WTC11 (cell line): ENCODE results near the gene PPP1R3C. TPM values are rescaled to one million over a fixed set of nuclear protein-coding genes. Genes with fewer than 3 reads are reported as not detected.

Experiments
- ATAC-seq: fragments of 200-7000 bp; cut with Tn5 transposase; 2 replicates; pipeline ENCODE4 v1.10.0; 2021; ENCODE audit warnings: mild to moderate bottlenecking, moderate library complexity
- CTCF ChIA-PET: fragments of 300-600 bp; sonication (Branson Sonifier 250); formaldehyde crosslinking; loops from one replicate; lab custom pipeline; 2021; ENCODE audit warnings: antibody characterized with exemption; lab: Charles Lee
- POLR2A ChIA-PET: fragments of 350-600 bp; sonication (Branson Sonifier 250); formaldehyde crosslinking; loops from one replicate; lab custom pipeline; 2021; ENCODE audit warnings: antibody characterized with exemption; lab: Charles Lee
- DNase-seq: peaks from one replicate; pipeline ENCODE4 v3.0.0; 2021; ENCODE audit warnings: low spot score
- H3K27ac Mint-ChIP-seq: 2 replicates; pipeline ENCODE4 v1.8.0; 2021; ENCODE audit warnings: mixed read lengths
- H3K27me3 Mint-ChIP-seq: 2 replicates; pipeline ENCODE4 v1.8.0; 2021; ENCODE audit warnings: low read depth, mild to moderate bottlenecking, moderate library complexity, mixed read lengths
- H3K36me3 Mint-ChIP-seq: 2 replicates; pipeline ENCODE4 v1.8.0; 2021; ENCODE audit warnings: mixed read lengths
- H3K4me1 Mint-ChIP-seq: 2 replicates; pipeline ENCODE4 v1.8.0; 2022; ENCODE audit warnings: mixed read lengths
- H3K4me3 Mint-ChIP-seq: 2 replicates; pipeline ENCODE4 v1.8.0; 2021; ENCODE audit warnings: mild to moderate bottlenecking, moderate library complexity, mixed read lengths
- H3K9me3 Mint-ChIP-seq: 2 replicates; pipeline ENCODE4 v1.8.0; 2021; ENCODE audit warnings: mixed read lengths
- ATF3 ChIP-seq: sonication (generic); formaldehyde crosslinking; conservative IDR thresholded peaks from 2 replicates; pipeline ENCODE4 v1.8.1; 2022; ENCODE audit warnings: mild to moderate bottlenecking, missing genetic modification reagents
- CDX4 ChIP-seq: fragments of 250-450 bp; sonication (Bioruptor Pico); IDR thresholded peaks from 2 replicates; pipeline ENCODE4 v1.9.0; 2021; ENCODE audit warnings: moderate library complexity, mild to moderate bottlenecking, inconsistent platforms, borderline replicate concordance
- ESRRA ChIP-seq: sonication (generic); formaldehyde crosslinking; IDR thresholded peaks from 2 replicates; pipeline ENCODE4 v1.8.1; 2022; ENCODE audit warnings: mild to moderate bottlenecking, missing genetic modification reagents, borderline replicate concordance
- FOXP4 ChIP-seq: sonication (generic); formaldehyde crosslinking; IDR thresholded peaks from 2 replicates; pipeline ENCODE4 v1.8.0; 2022; ENCODE audit warnings: mild to moderate bottlenecking, missing genetic modification reagents
- IRF1 ChIP-seq: sonication (generic); formaldehyde crosslinking; IDR thresholded peaks from 2 replicates; pipeline ENCODE4 v1.8.0; 2023; ENCODE audit warnings: missing genetic modification reagents
- NR1H2 ChIP-seq: sonication (generic); formaldehyde crosslinking; IDR thresholded peaks from 2 replicates; pipeline ENCODE4 v1.9.0; 2021; ENCODE audit warnings: mild to moderate bottlenecking, moderate library complexity, missing genetic modification reagents
- NR3C1 ChIP-seq: sonication (generic); formaldehyde crosslinking; conservative IDR thresholded peaks from 2 replicates; pipeline ENCODE4 v1.8.1; 2023; ENCODE audit warnings: low read depth, mild to moderate bottlenecking, missing genetic modification reagents
- PRDM15 ChIP-seq: sonication (generic); formaldehyde crosslinking; IDR thresholded peaks from 2 replicates; pipeline ENCODE4 v1.8.0; 2022; ENCODE audit warnings: missing genetic modification reagents
- SOX15 ChIP-seq: fragments of 250-450 bp; sonication (Bioruptor Pico); IDR thresholded peaks from 2 replicates; pipeline ENCODE4 v1.9.0; 2021; ENCODE audit warnings: mild to moderate bottlenecking
- TEAD1 ChIP-seq: sonication (generic); formaldehyde crosslinking; IDR thresholded peaks from 2 replicates; pipeline ENCODE4 v1.8.0; 2022; ENCODE audit warnings: mild to moderate bottlenecking, missing genetic modification reagents
- ZNF396 ChIP-seq: fragments of 250-450 bp; sonication (Bioruptor Pico); IDR thresholded peaks from 2 replicates; pipeline ENCODE4 v1.8.0; 2021; ENCODE audit warnings: mild to moderate bottlenecking, moderate library complexity, borderline replicate concordance
- total RNA-seq: library from RNA; stranded (reverse); gene quantifications from 3 replicates; pipeline ENCODE4 v1.2.3, GENCODE V29; 2021

PPP1R3C gene
- total RNA-seq, 1 experiment from 2014 or later, result 1.5 TPM

- ATAC-seq (no peak), DNase-seq (no peak)
- ChIA-PET CTCF (interaction anchor here (1.2 kb wide), 1 partner anchor 42 kb away, joined by 5 read pairs; no protein-coding TSS in a partner anchor), POLR2A (no interaction called here)
- Mint-ChIP-seq H3K4me3 (no peak overlapping the region), H3K36me3 (no peaks in the 10 kb centered on the region), H3K27ac (no peak overlapping the region), H3K27me3 (no peaks in the 10 kb centered on the region), H3K9me3 (no peaks in the 10 kb centered on the region), H3K4me1 (peaks cover 2% of the 10 kb centered on the region; the same call in 1 of the 2 replicates)
- TF ChIP-seq FOXP4 (CRISPR knock-in tag), result no peak
- no peak for TF ChIP-seq NR3C1 (CRISPR knock-in tag)
- no peak for TF ChIP-seq NR1H2 (CRISPR knock-in tag)
Measured at GRCh38 chr10:91593834-91594233, 39.0 kb downstream of the PPP1R3C start.

GRCh38 chr10:91593366-91593765 lies 39.5 kb downstream of the PPP1R3C start:
- Mint-ChIP-seq H3K9me3 (no peaks in the 10 kb centered on the region), H3K27ac (no peak overlapping the region), H3K36me3 (no peaks in the 10 kb centered on the region), H3K4me3 (no peak overlapping the region), H3K27me3 (no peaks in the 10 kb centered on the region), H3K4me1 (peaks cover 2% of the 10 kb centered on the region; the same call in 1 of the 2 replicates)
- ChIA-PET POLR2A (no interaction called here), CTCF (interaction anchor here (1.0 to 1.2 kb wide), 2 partner anchors 42 to 295 kb away, joined by 4 to 5 read pairs; no protein-coding TSS in a partner anchor)
- no peak for TF ChIP-seq ZNF396 (CRISPR knock-in tag)
- no peak for TF ChIP-seq SOX15 (CRISPR knock-in tag)
- no peak for TF ChIP-seq ATF3 (CRISPR knock-in tag)
- TF ChIP-seq CDX4 (CRISPR knock-in tag), result no peak
- TF ChIP-seq IRF1, result no peak
- no peak for DNase-seq
- no peak for ATAC-seq

- ATAC-seq (no peak), DNase-seq (no peak)
- Mint-ChIP-seq H3K27ac (no peak overlapping the region), H3K4me1 (no peaks in the 10 kb centered on the region), H3K36me3 (no peaks in the 10 kb centered on the region), H3K9me3 (no peaks in the 10 kb centered on the region), H3K27me3 (no peaks in the 10 kb centered on the region), H3K4me3 (no peak overlapping the region)
- POLR2A ChIA-PET, result no interaction called here
- CTCF ChIA-PET, result interaction anchor here (1.0 kb wide), 1 partner anchor 294 kb away, joined by 4 read pairs; no protein-coding TSS in a partner anchor
- TF ChIP-seq TEAD1 (CRISPR knock-in tag) (no peak), PRDM15 (CRISPR knock-in tag) (no peak), ZNF396 (CRISPR knock-in tag) (no peak), ESRRA (no peak)
Measured at GRCh38 chr10:91592266-91592975, 40.5 kb downstream of the PPP1R3C start.
